GM23248 (cell line): ENCODE results near the gene NAPG.

ENCODE experiments used
- EZH2 ChIP-seq: fragments of 200-600 bp; sonication (generic); IDR thresholded peaks from 2 replicates; pipeline ENCODE4 v1.6.1; 2018; ENCODE audit warnings: antibody characterized with exemption, mild to moderate bottlenecking; ENCODE audit not compliant: insufficient read depth, poor library complexity, severe bottlenecking
- EZH2phosphoT487 ChIP-seq: fragments of 200-600 bp; sonication (generic); IDR thresholded peaks from 2 replicates; pipeline ENCODE4 v1.6.1; 2018; ENCODE audit warnings: antibody characterized with exemption, moderate library complexity, mild to moderate bottlenecking, low read depth; ENCODE audit not compliant: insufficient read depth

GRCh38 chr18:10552226-10552625, 26.4 kb downstream of the NAPG start:
- TF ChIP-seq EZH2 = no peak
- no peak for TF ChIP-seq EZH2phosphoT487
